Panc1 (cell line): ENCODE measurements around the gene HEMGN. TPM values are rescaled to one million over a fixed set of nuclear protein-coding genes. Genes with fewer than 3 reads are reported as not detected.

Source experiments
- ATAC-seq: fragments of 200-7000 bp; cut with Tn5 transposase; 2 replicates; pipeline ENCODE4 v1.9.1; 2020; ENCODE audit warnings: mild to moderate bottlenecking, moderate library complexity
- BruUV-seq: library from RNA; stranded (reverse); fragments of 400-500 nt; replicated peaks from 2 replicates; lab custom pipeline; 2021; lab: Mats Ljungman, UMichigan
- CTCF ChIA-PET: fragments of 300-600 bp; sonication (Branson Sonifier 250); formaldehyde crosslinking; loops from one replicate; lab custom pipeline; 2022; ENCODE audit warnings: antibody characterized with exemption; lab: Charles Lee
- POLR2A ChIA-PET: fragments of 300-600 bp; sonication (Branson Sonifier 250); formaldehyde crosslinking; loops from one replicate; lab custom pipeline; 2022; ENCODE audit warnings: antibody characterized with exemption; lab: Charles Lee
- DNase-seq: peaks from one replicate; pipeline ENCODE4 v3.0.0-alpha.2; 2010; ENCODE audit warnings: low read depth, low spot score
- H3K27ac ChIP-seq: 2 replicates; pipeline ENCODE4 v1.5.1; 2011; ENCODE audit warnings: mild to moderate bottlenecking, low read length, inconsistent platforms
- H3K27me3 ChIP-seq: fragments of 200-500 bp; sonication (Bioruptor generic); 2 replicates; pipeline ENCODE4 v1.6.0; 2014; ENCODE audit warnings: low read length, inconsistent platforms; ENCODE audit not compliant: control insufficient read depth, insufficient read depth
- H3K36me3 ChIP-seq: fragments of 200-500 bp; sonication (Bioruptor generic); 2 replicates; pipeline ENCODE4 v1.5.1; 2014; ENCODE audit warnings: inconsistent platforms, mild to moderate bottlenecking, low read length, moderate library complexity; ENCODE audit not compliant: control insufficient read depth, insufficient read depth
- H3K4me1 ChIP-seq: 2 replicates; pipeline ENCODE4 v1.5.1; 2011; ENCODE audit warnings: inconsistent platforms, mild to moderate bottlenecking, low read length, moderate library complexity; ENCODE audit not compliant: control insufficient read depth, insufficient read depth
- H3K4me3 ChIP-seq, 2 experiments: 2 replicates each; pipeline ENCODE4 v1.5.1; 2011 to 2012; ENCODE audit warnings: low read depth in 2 of 2, low read length in 2 of 2, mild to moderate bottlenecking in 2 of 2, inconsistent platforms in 1 of 2, moderate library complexity in 1 of 2
- H3K9me3 ChIP-seq: fragments of 200-500 bp; sonication (Bioruptor generic); 2 replicates; pipeline ENCODE4 v1.5.1; 2014; ENCODE audit warnings: low read depth, mild to moderate bottlenecking, inconsistent platforms, low read length, moderate library complexity; ENCODE audit not compliant: control insufficient read depth, insufficient read depth
- POLR2AphosphoS5 ChIP-seq: IDR thresholded peaks from 2 replicates; pipeline ENCODE4 v1.6.1; 2012; ENCODE audit warnings: mild to moderate bottlenecking, low read depth, low read length, moderate library complexity
- SIN3A ChIP-seq: IDR thresholded peaks from 2 replicates; pipeline ENCODE4 v1.6.1; 2012; ENCODE audit warnings: low read depth, mild to moderate bottlenecking, low read length, moderate library complexity, borderline replicate concordance; ENCODE audit not compliant: insufficient read depth
- TCF7L2 ChIP-seq: IDR thresholded peaks from 2 replicates; pipeline ENCODE4 v1.6.1; 2011; ENCODE audit warnings: mild to moderate bottlenecking, low read depth, low read length, inconsistent platforms
- in situ Hi-C: cut with HindIII; loops from 2 replicates; pipeline ENCODE4 v1.10.0; 2016; ENCODE audit warnings: low sequenced_read_pairs, low pct_unique_long_range_greater_than_20kb
- intact Hi-C: fragments of 100-400 bp; cut with micrococcal nuclease; formaldehyde crosslinking; loops from one replicate; pipeline ENCODE4 v1.10.0; 2022; ENCODE audit not compliant: unreplicated experiment
- total RNA-seq: library from RNA; stranded (reverse); gene quantifications from one replicate; pipeline ENCODE4 v1.2.1, GENCODE V29; 2021; ENCODE audit not compliant: unreplicated experiment
- TF ChIP-seq, protein P1 (sequence below): fragments of 450-650 bp; IDR thresholded peaks from 2 replicates; pipeline ENCODE4 v1.5.1; 2017; ENCODE audit warnings: mild to moderate bottlenecking
- TF ChIP-seq, protein P2 (sequence below), 2 experiments: IDR thresholded peaks; 2 replicates each; pipeline ENCODE4 v1.6.1; 2011 to 2012; ENCODE audit warnings: low read depth in 2 of 2, control low read depth in 1 of 2, low read length in 1 of 2, mild to moderate bottlenecking in 1 of 2, moderate library complexity in 1 of 2; ENCODE audit not compliant: insufficient read depth in 1 of 2

The HEMGN gene
- total RNA-seq, 1 experiment from 2014 or later: not detected

DNA sequence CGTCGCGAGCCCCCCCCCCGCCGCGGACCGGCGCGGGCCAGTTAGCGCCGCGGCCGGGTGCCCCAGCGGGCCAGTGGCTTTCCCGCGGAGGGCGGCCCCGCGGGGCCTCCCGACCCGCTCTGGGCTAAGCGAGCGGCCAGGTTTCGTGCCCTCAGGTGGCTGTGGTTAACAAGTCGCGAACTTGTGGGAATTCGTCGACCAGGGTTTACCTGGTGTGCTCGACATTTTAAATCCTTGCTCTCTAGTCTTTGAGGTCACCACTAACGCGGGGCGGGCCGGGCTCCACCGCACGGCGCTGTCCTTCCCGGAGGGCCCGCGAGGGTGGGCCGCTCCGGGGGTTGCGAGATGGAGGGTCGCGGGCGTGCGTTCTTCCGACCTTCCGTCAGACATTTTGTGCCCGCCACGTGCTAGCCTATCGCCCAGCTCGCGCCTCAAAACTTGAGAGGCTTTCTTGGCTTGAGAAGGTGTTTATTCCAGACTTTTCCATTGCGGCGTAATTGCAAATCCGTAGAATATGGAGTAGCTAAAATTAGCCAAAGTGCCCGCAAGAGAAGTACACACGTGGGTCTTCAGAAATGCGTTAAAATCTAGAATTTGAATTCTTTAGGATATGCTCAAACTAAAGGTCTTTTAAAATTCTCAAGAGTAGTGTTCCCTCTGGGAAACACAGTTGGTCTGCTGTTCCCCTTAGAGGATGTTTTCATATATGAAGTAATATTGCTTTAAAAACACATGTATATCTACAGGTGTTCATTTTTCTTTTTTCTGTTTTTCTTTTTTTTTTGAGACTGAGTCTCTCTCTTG, 47.3 kb upstream of the HEMGN start:
- POLR2A ChIA-PET: no interaction called here
- H3K4me3 ChIP-seq: peak overlapping the region; percentile 44 to 68
- H3K4me1 ChIP-seq: peaks cover 36% of the 10 kb centered on the region
- intact Hi-C loops: no loop called here
- in situ Hi-C loops: no loop called here
- peak overlapping the region; percentile 79 for H3K27ac ChIP-seq
- CTCF ChIA-PET: no interaction called here
- H3K36me3 ChIP-seq: no peaks in the 10 kb centered on the region; the same call in 1 of the 2 replicates
- no peaks in the 10 kb centered on the region for H3K9me3 ChIP-seq
- DNase-seq: no peak
- ATAC-seq: peak; percentile 15
- H3K27me3 ChIP-seq: no peaks in the 10 kb centered on the region
- BruUV-seq: no TSS peak
- TF ChIP-seq, protein P1, sequence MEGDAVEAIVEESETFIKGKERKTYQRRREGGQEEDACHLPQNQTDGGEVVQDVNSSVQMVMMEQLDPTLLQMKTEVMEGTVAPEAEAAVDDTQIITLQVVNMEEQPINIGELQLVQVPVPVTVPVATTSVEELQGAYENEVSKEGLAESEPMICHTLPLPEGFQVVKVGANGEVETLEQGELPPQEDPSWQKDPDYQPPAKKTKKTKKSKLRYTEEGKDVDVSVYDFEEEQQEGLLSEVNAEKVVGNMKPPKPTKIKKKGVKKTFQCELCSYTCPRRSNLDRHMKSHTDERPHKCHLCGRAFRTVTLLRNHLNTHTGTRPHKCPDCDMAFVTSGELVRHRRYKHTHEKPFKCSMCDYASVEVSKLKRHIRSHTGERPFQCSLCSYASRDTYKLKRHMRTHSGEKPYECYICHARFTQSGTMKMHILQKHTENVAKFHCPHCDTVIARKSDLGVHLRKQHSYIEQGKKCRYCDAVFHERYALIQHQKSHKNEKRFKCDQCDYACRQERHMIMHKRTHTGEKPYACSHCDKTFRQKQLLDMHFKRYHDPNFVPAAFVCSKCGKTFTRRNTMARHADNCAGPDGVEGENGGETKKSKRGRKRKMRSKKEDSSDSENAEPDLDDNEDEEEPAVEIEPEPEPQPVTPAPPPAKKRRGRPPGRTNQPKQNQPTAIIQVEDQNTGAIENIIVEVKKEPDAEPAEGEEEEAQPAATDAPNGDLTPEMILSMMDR: no peak
- TF ChIP-seq, protein P2, sequence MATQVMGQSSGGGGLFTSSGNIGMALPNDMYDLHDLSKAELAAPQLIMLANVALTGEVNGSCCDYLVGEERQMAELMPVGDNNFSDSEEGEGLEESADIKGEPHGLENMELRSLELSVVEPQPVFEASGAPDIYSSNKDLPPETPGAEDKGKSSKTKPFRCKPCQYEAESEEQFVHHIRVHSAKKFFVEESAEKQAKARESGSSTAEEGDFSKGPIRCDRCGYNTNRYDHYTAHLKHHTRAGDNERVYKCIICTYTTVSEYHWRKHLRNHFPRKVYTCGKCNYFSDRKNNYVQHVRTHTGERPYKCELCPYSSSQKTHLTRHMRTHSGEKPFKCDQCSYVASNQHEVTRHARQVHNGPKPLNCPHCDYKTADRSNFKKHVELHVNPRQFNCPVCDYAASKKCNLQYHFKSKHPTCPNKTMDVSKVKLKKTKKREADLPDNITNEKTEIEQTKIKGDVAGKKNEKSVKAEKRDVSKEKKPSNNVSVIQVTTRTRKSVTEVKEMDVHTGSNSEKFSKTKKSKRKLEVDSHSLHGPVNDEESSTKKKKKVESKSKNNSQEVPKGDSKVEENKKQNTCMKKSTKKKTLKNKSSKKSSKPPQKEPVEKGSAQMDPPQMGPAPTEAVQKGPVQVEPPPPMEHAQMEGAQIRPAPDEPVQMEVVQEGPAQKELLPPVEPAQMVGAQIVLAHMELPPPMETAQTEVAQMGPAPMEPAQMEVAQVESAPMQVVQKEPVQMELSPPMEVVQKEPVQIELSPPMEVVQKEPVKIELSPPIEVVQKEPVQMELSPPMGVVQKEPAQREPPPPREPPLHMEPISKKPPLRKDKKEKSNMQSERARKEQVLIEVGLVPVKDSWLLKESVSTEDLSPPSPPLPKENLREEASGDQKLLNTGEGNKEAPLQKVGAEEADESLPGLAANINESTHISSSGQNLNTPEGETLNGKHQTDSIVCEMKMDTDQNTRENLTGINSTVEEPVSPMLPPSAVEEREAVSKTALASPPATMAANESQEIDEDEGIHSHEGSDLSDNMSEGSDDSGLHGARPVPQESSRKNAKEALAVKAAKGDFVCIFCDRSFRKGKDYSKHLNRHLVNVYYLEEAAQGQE (IDR thresholded peaks at IDR 0.05; ENCODE audit: insufficient read depth in 1 of 2, low read depth in 2 of 2, low read length in 1 of 2): no peak
- no peak for TF ChIP-seq TCF7L2
- no peak; the same call in 1 of the 2 replicates for TF ChIP-seq POLR2AphosphoS5
- no peak for TF ChIP-seq SIN3A

DNA sequence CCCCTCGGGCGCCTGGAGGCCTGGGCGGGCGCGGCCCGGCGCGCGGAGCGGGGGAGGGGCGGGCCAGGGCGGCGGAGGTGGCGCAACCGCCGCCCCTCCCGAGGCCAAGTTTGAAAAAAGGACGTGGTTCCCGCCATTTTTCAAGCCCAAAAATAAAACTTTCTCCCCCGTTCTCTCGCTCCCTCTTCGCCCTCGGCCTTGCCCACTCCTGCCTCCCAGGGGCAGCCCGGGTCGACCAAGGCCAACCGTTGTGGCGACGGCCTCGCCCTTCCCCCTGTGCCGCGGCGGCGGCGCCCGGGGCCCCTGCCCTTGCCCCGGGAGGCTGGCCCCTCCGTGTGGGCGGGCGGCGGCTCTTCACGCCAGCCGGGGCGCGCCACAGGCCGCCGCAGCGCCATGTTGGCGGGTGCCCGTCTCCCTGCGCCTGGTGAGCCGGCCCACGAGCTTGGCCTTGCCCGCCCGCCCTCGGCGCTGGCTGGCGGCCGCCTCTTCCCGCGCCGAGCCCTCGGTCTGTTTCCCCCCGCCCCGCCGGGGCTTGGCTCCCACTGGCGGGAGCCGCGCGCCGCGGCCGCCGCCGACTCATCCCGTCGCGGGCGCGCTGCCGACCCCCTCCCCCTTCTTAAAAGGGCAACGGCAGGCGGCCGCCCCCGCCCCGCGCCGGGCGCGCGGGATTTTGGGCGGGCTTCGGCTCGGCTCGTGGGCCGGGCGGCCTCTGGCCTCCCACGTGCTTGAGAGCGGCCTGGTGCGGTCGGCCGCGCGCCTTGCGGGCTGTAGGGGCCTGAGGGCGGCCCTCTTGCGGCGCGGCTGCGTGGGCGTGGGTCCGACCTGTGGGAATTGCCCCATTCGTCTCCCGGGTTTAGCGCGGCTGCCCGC, 46.5 kb upstream of the HEMGN start:
- Histone ChIP-seq H3K27ac (peak overlapping the region; percentile 69; the same call in 1 of the 2 replicates), H3K4me1 (peaks cover 28% of the 10 kb centered on the region), H3K36me3 (no peaks in the 10 kb centered on the region; the same call in 1 of the 2 replicates), H3K9me3 (no peaks in the 10 kb centered on the region), H3K4me3 (peak overlapping the region; percentile 67 to 68), H3K27me3 (no peaks in the 10 kb centered on the region)
- peak; percentile 59 for ATAC-seq
- CTCF ChIA-PET: no interaction called here
- BruUV-seq: no TSS peak
- in situ Hi-C loops (no loop called here), intact Hi-C loops (no loop called here)
- POLR2A ChIA-PET: no interaction called here
- TF ChIP-seq POLR2AphosphoS5: no peak
- TF ChIP-seq, protein P1: no peak
- TF ChIP-seq, protein P2 (IDR thresholded peaks at IDR 0.05; ENCODE audit: insufficient read depth in 1 of 2, low read depth in 2 of 2, low read length in 1 of 2): no peak
- no peak for TF ChIP-seq SIN3A
- no peak for TF ChIP-seq TCF7L2
- DNase-seq: no peak
